IPS-18a (cell line): ENCODE data around the gene ZNF491.

ENCODE experiments used
- H3K27ac ChIP-seq: one replicate; pipeline ENCODE4 v1.5.1; 2013; ENCODE audit warnings: low read length
- H3K27me3 ChIP-seq: one replicate; pipeline ENCODE4 v1.6.1; 2013; ENCODE audit warnings: mild to moderate bottlenecking, low read length; ENCODE audit not compliant: control insufficient read depth, insufficient read depth
- H3K36me3 ChIP-seq: one replicate; pipeline ENCODE4 v1.6.1; 2013; ENCODE audit warnings: low read depth, low read length; ENCODE audit not compliant: control insufficient read depth
- H3K4me1 ChIP-seq: one replicate; pipeline ENCODE4 v1.6.1; 2013; ENCODE audit warnings: low read depth, low read length; ENCODE audit not compliant: control insufficient read depth
- H3K4me3 ChIP-seq: one replicate; pipeline ENCODE4 v1.5.1; 2013; ENCODE audit warnings: low read length
- H3K9ac ChIP-seq: one replicate; pipeline ENCODE4 v1.6.1; 2013; ENCODE audit warnings: mild to moderate bottlenecking, low read length, moderate library complexity
- H3K9me3 ChIP-seq: one replicate; pipeline ENCODE4 v1.6.1; 2013; ENCODE audit warnings: low read depth, low read length; ENCODE audit not compliant: control insufficient read depth

ZNF491 gene

DNA sequence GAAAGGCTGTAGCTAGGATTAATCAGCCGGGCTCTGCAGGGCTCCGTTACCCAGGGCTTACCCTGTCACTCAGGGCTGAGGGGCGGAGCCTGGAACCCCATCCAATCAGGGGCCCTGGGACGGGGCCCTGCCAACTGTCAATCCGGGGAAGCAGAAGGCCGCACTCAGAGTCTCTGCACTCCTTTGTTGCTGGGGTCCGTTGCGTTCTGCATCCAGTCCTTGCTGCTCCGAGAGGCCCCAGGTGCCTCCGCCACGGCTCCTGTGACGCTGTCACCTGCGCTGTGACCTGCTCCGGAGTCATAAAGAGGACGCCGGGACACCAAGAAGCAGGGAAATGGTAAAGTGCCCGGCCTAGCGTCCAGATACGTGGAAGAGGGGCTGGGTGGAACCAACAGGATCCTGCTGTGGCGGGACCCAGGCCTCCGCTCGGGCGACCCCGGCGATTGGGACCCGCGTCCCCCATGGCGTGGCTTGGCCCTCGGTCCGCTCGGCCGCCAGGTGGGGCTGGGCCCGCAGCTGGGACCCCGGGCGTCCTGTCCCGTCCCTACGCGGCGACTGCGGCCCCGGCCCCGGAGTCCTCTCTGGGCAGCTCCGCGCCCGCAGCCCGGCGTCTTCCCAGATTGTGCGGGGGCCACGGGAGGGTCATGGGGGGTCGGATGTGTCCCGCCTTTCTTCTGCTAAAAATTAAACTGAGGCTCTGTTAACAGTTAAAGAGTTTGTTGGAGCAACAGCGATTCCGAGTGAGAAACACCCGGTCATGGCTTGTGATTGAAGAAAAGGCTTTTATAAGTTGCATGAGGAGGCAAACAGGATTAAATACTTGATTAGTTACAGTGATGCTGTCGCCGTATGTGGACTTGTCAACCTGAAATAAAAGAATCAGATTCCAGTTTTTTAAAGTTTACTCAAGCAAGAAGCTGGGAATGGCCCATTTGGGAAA, at the start of gene ZNF491:
Gene ZNF491, plus strand, starts transcription at position 133 of the 940 bp plus-strand sequence. CDS start 7,431 bp downstream, outside the sequence.
- H3K4me3 ChIP-seq = peak within 1 kb of the TSS; percentile 67
- H3K27ac ChIP-seq = no peak within 1 kb of the TSS
- peaks cover 14% of the 10 kb centered on the region for H3K27me3 ChIP-seq
- H3K9ac ChIP-seq = peak within 1 kb of the TSS; percentile 33
- no peaks in the 10 kb centered on the region for H3K9me3 ChIP-seq
- no peaks in the 10 kb centered on the region for H3K36me3 ChIP-seq
- H3K4me1 ChIP-seq = peaks cover 6% of the 10 kb centered on the region

DNA sequence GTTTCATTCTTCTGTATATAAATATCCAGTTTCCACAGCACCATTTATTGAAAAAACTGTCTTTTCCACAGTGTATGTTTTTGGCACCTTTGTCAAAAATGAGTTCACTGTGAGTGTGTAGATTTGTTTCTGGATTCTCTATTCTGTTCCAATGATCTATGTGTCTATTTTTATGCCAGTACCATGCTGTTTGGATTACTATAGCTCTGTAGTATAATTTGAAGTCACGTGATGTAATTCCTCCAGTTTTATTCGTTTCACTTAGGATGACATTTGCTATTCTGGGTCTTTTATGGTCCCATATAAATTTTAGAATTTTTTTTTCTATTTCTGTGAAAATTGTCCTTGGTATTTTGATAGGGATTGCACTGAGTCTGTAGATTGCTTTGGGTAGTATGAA, 48.6 kb upstream of the ZNF491 start:
- Histone ChIP-seq H3K4me1 (no peaks in the 10 kb centered on the region), H3K27me3 (no peaks in the 10 kb centered on the region), H3K36me3 (no peaks in the 10 kb centered on the region), H3K9ac (no peak overlapping the region), H3K27ac (no peak overlapping the region), H3K4me3 (no peak overlapping the region), H3K9me3 (peaks cover 14% of the 10 kb centered on the region)

DNA sequence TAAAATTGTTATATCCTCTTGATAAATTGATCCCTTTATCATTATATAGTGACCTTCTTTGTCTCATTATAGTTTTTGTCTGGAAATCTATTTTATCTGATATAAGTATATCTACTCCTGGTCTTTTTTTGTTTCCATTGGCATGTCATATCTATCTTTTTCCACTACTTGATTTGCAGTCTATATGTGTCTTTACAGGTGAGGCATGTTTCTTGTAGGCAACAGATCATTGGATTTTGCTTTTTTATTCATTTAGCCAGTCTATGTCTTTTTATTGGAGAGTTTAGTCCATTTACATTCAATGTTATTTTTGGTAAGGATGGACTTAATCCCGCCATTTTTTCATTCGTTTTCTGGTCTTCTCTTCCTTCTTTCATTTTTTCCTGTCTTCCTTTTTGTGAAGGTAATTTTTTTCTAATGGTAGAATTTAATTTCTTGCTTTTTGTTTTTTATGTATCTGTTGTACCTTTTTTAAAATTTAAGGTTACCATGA, 46.0 kb upstream of the ZNF491 start:
- H3K4me1 ChIP-seq = no peaks in the 10 kb centered on the region
- H3K9ac ChIP-seq = no peak overlapping the region
- no peak overlapping the region for H3K4me3 ChIP-seq
- no peak overlapping the region for H3K27ac ChIP-seq
- H3K27me3 ChIP-seq = no peaks in the 10 kb centered on the region
- H3K9me3 ChIP-seq = peaks cover 16% of the 10 kb centered on the region
- H3K36me3 ChIP-seq = no peaks in the 10 kb centered on the region

DNA sequence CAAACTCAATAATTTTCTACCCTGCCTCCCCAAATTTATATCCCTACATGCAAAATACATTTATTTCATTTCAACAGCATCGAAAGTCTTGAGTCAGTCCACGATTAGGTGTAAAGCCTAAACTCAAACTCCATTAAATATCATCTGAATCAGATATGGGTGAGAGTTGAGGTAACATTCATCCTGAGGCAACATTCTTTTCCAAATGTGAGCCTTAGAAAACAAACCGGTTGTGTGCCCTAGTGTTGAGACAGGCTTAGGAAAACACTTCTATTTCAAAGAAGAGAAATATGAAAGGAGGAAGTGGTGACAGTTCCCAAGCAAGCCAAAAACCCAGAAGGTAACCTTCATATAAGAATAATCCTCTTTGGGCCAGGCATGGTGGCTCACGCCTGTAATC, 43.7 kb upstream of the ZNF491 start:
- no peaks in the 10 kb centered on the region for H3K4me1 ChIP-seq
- peaks cover 10% of the 10 kb centered on the region for H3K9me3 ChIP-seq
- H3K36me3 ChIP-seq = no peaks in the 10 kb centered on the region
- H3K4me3 ChIP-seq = no peak overlapping the region
- no peak overlapping the region for H3K27ac ChIP-seq
- no peak overlapping the region for H3K9ac ChIP-seq
- H3K27me3 ChIP-seq = no peaks in the 10 kb centered on the region

DNA sequence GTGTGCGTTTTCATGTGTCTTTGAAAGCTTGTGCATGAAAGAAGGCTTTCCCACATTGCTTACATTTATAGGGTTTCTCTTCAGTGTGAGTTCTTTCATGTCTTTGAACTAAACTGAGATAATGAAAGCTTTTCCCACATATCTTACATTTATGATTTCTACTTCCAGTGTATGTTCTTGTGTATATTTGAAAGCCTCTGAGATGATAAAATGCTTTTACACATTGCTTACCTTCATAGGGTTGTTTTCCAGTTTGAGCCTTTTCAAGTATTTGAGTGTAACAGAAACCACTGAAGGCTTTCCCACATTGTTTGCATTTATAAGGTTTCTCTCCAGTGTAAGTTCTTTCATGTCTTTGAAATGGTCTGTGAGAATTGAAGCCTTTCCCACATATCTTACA, 41.4 kb upstream of the ZNF491 start:
- Histone ChIP-seq H3K4me3 (no peak overlapping the region), H3K9me3 (peaks cover 10% of the 10 kb centered on the region), H3K4me1 (no peaks in the 10 kb centered on the region), H3K9ac (no peak overlapping the region), H3K27me3 (no peaks in the 10 kb centered on the region), H3K36me3 (no peaks in the 10 kb centered on the region), H3K27ac (no peak overlapping the region)

DNA sequence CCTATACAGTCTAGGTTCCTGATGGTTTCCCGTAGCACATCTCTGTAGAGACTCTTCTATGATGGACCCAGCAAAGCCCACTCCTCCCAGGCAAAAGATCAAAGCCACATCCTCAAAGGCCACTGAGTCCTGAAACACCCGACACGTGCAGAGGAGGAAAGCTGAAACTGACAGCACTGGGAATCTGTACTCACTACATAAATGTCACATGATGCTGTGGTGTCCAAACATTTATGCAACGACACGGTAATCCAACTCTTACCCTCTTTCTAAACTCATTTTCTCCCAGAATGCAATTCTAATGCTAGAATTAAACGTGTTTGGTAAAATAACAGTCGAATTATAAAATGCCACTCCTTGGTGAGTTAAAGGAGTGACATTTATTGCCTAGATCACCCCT, 38.5 kb upstream of the ZNF491 start:
- H3K9ac ChIP-seq = no peak overlapping the region
- H3K4me3 ChIP-seq = no peak overlapping the region
- H3K27me3 ChIP-seq = no peaks in the 10 kb centered on the region
- H3K36me3 ChIP-seq = no peaks in the 10 kb centered on the region
- no peaks in the 10 kb centered on the region for H3K4me1 ChIP-seq
- no peak overlapping the region for H3K27ac ChIP-seq
- peaks cover 4% of the 10 kb centered on the region for H3K9me3 ChIP-seq

DNA sequence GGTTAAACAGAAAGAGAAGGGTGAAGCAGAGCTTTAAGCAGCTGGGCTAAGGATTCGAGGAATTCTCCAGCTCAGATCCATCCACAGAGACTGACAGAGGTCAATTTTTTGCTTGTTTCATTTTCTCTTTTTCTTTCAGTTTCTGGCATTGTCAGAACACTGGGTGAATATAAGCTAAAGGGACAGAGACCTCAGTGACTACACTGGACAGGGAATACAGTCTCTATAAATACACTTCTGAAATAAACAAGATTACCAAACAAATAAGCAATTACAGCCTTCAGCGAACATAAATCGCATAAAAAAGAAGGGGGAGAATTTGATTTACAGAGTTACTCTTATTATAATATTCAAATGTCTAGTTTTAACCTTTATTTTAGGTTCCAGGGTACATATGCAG, 35.2 kb upstream of the ZNF491 start:
- H3K27me3 ChIP-seq = peaks cover 11% of the 10 kb centered on the region
- H3K27ac ChIP-seq = no peak overlapping the region
- H3K36me3 ChIP-seq = no peaks in the 10 kb centered on the region
- H3K4me1 ChIP-seq = peaks cover 4% of the 10 kb centered on the region
- H3K9me3 ChIP-seq = no peaks in the 10 kb centered on the region
- no peak overlapping the region for H3K4me3 ChIP-seq
- no peak overlapping the region for H3K9ac ChIP-seq

DNA sequence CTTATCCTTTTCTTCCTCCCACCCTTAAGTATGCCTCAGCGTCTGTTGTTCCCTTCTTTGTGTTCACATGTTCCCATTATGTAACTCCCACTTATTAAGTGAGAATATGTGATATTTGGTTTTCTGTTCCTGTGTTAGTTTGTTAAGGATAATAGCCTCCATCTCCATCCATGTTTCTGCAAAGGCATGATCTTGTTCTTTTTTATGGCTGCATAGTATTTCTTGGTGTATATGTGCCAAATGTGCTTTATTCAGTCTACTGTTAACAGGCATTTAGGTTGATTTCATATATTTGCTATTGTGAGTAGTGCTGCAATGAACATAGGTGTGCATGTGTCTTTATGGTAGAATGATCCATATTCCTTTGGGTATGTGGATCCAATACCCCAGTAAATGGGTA, 34.7 kb upstream of the ZNF491 start:
- Histone ChIP-seq H3K4me1 (peaks cover 4% of the 10 kb centered on the region), H3K9me3 (no peaks in the 10 kb centered on the region), H3K27ac (no peak overlapping the region), H3K4me3 (no peak overlapping the region), H3K9ac (no peak overlapping the region), H3K36me3 (no peaks in the 10 kb centered on the region), H3K27me3 (peaks cover 16% of the 10 kb centered on the region)

DNA sequence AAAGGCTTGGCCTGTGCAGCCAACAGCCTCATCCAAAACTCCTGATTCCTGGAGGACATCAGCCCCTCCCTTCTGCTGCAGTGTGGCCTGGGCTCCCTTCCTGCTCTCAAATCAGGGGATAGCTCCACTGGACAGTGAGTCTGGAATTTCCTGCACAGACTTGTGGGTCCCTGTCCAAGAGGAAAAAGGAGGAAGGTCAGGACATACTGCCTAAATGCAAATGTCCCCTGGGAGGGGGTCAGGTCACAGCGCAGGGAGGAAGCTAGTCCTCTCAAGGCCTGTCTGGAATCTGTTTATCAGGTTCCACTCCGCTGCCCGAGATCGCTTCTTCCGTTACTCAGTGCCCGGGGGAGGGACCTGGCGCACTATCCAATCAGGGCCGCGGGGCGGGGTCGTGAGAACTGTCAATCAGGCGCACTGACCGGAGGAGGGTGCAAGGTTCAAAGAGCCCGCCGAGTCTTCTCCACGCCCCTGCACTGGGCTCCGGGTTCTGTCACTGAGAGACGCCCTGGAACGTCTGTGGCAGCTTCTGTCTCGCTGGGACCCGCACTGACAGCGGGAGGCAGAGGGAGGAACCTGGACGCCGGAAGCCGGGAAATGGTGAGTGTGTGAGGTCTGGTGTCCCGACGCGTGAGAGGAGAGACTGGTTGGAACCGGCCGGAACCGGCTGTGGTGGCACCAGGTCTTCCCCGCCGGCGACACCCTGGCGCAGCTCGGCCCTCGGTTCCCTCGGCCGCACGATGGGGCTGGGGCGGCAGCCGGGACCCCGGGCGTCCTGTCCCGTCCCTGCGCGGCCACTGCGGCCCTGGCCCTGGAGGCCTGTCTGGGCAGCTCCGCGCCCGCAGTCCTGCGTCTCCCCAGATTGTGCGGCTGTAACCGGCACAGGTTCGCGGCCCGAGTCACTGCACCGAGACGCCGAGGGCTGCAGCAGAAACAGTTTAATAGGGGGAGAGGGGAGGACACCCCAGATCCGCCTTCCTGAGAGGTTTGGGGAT, 31.4 kb upstream of the ZNF491 start, which contains the start of gene ZNF441:
Gene ZNF441, plus strand, starts transcription at position 404 of the 995 bp plus-strand sequence. Its CDS starts 194 bp downstream, at position 598.
- no peaks in the 10 kb centered on the region for H3K9me3 ChIP-seq
- H3K4me3 ChIP-seq = peak within 1 kb of the TSS; percentile 78
- H3K27me3 ChIP-seq = peaks cover 24% of the 10 kb centered on the region
- no peaks in the 10 kb centered on the region for H3K36me3 ChIP-seq
- H3K4me1 ChIP-seq = peaks cover 4% of the 10 kb centered on the region
- H3K9ac ChIP-seq = peak within 1 kb of the TSS; percentile 56
- no peak within 1 kb of the TSS for H3K27ac ChIP-seq

DNA sequence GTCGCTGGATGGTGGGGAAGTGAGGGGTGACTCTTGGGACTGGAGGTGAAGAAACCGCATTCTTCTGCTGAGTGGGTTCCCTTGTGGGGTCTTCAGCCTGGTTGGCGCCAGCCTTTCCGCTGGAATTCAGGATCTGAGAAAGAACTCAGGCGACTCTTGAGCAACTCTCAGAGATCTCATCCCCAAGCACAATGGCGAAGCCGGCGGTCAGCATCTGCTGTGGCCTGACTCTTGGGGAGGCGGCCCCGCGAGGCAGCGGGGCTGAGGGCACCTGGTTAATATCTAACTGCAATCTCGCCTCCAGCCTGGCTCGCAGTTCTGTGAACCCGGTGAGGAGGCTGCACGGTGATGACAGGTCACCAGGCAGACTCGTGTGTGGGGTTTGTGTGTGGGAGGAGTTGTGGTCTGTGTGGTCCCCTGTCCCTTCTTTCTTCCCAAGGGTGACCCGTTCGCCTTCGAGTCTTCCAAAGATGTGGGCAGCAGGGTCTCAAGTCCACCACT, 30.6 kb upstream of the ZNF491 start:
- Histone ChIP-seq H3K9me3 (no peaks in the 10 kb centered on the region), H3K27ac (no peak overlapping the region), H3K4me3 (peak overlapping the region; percentile 78), H3K4me1 (peaks cover 4% of the 10 kb centered on the region), H3K27me3 (peaks cover 24% of the 10 kb centered on the region), H3K9ac (peak overlapping the region; percentile 56), H3K36me3 (no peaks in the 10 kb centered on the region)

DNA sequence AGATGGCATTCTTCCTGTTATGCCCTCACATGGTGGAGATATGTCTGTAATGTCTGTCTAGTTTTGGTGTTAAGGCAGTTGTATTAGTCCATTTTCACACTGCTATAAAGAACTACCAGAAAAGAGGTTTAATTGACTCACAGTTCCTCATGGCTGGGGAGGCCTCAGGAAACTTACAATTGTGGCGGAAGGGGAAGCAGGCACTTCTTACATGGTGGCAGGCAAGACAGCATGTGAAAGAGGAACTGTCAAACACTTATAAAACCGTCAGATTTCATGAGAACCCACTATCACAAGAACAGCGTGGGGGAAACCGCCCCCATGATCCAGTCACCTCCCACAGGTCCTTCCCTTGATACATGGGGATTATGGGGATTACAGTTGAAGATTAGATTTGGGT, 28.3 kb upstream of the ZNF491 start:
- Histone ChIP-seq H3K4me3 (no peak overlapping the region), H3K4me1 (peaks cover 4% of the 10 kb centered on the region), H3K27me3 (peaks cover 24% of the 10 kb centered on the region), H3K36me3 (no peaks in the 10 kb centered on the region), H3K9ac (no peak overlapping the region), H3K27ac (no peak overlapping the region), H3K9me3 (no peaks in the 10 kb centered on the region)
